ENCODE data around the gene AQP1. TPM values are rescaled to one million over a fixed set of nuclear protein-coding genes. Genes with fewer than 3 reads are reported as not detected.

The AQP1 gene
- total RNA-seq, 1 donor from 2014 or later = 253 TPM

GRCh38 chr7:30884881-30885280, 26.8 kb upstream of the AQP1 start:
- Histone ChIP-seq H3K4me1 (peaks cover 22% of the 10 kb centered on the region), H3K9me3 (replicated peaks) (no peaks in the 10 kb centered on the region), H3K36me3 (no peaks in the 10 kb centered on the region), H3K27me3 (ENCODE audit: low read depth) (no peaks in the 10 kb centered on the region), H3K4me3 (no peak overlapping the region), H3K27ac (replicated peaks) (no peak overlapping the region)
- DNase-seq = no peak
- no peak for TF ChIP-seq CTCF (IDR thresholded peaks at IDR 0.05; ENCODE audit: borderline replicate concordance)
- intact Hi-C loops (cut with micrococcal nuclease) = no loop called here

GRCh38 chr7:30886608-30887011, 25.0 kb upstream of the AQP1 start:
- Histone ChIP-seq H3K36me3 (no peaks in the 10 kb centered on the region), H3K4me1 (peaks cover 22% of the 10 kb centered on the region), H3K27me3 (ENCODE audit: low read depth) (no peaks in the 10 kb centered on the region), H3K27ac (replicated peaks) (no peak overlapping the region), H3K9me3 (replicated peaks) (no peaks in the 10 kb centered on the region), H3K4me3 (no peak overlapping the region)
- TF ChIP-seq CTCF (IDR thresholded peaks at IDR 0.05; ENCODE audit: borderline replicate concordance) = no peak
- DNase-seq = no peak
- intact Hi-C loops (cut with micrococcal nuclease) = no loop called here

- no peak overlapping the region for H3K27ac ChIP-seq (replicated peaks)
- intact Hi-C loops (cut with micrococcal nuclease) = no loop called here
Measured at GRCh38 chr7:30887464-30887872, 24.2 kb upstream of the AQP1 start.

GRCh38 chr7:30888747-30889146, 22.9 kb upstream of the AQP1 start:
- no peaks in the 10 kb centered on the region for H3K9me3 ChIP-seq (replicated peaks)
- H3K4me3 ChIP-seq = no peak overlapping the region
- H3K36me3 ChIP-seq = no peaks in the 10 kb centered on the region
- intact Hi-C loops (cut with micrococcal nuclease) = no loop called here
- no peak for TF ChIP-seq CTCF (IDR thresholded peaks at IDR 0.05; ENCODE audit: borderline replicate concordance)
- H3K27me3 ChIP-seq (ENCODE audit: low read depth) = no peaks in the 10 kb centered on the region
- H3K4me1 ChIP-seq = peaks cover 38% of the 10 kb centered on the region
- DNase-seq = no peak
- H3K27ac ChIP-seq (replicated peaks) = peak overlapping the region; percentile 16

More at GRCh38 chr7:30887464-30887872, 24.2 kb upstream of the AQP1 start:
- no peak for DNase-seq
- no peak for TF ChIP-seq CTCF (IDR thresholded peaks at IDR 0.05; ENCODE audit: borderline replicate concordance)
- Histone ChIP-seq H3K9me3 (replicated peaks) (no peaks in the 10 kb centered on the region), H3K4me3 (no peak overlapping the region), H3K36me3 (no peaks in the 10 kb centered on the region), H3K4me1 (peaks cover 25% of the 10 kb centered on the region), H3K27me3 (ENCODE audit: low read depth) (no peaks in the 10 kb centered on the region)

DNA sequence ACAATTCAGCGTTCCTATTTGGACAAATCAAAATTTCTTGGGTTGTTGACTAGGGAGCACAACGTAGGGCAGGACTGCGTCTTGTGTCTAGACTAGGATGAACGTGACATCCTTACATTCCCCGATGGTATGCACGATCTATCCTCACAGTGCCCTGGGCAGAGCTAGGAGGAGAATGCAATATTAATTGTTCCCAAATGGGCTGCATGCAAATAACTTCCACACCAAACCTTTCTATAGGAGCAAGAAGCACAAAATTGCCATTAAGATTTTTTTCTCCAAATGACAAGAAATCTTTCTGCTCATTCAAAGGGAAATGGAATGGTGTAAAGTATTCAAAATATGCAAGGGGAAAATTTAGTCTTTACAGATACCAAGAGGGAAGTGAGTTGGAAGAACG, 21.4 kb upstream of the AQP1 start:
- DNase-seq = no peak
- Histone ChIP-seq H3K9me3 (replicated peaks) (no peaks in the 10 kb centered on the region), H3K4me1 (peaks cover 47% of the 10 kb centered on the region), H3K36me3 (no peaks in the 10 kb centered on the region), H3K4me3 (no peak overlapping the region), H3K27me3 (ENCODE audit: low read depth) (no peaks in the 10 kb centered on the region), H3K27ac (replicated peaks) (no peak overlapping the region)
- intact Hi-C loops (cut with micrococcal nuclease) = no loop called here
- TF ChIP-seq CTCF (IDR thresholded peaks at IDR 0.05; ENCODE audit: borderline replicate concordance) = no peak

GRCh38 chr7:30893357-30893756, 18.3 kb upstream of the AQP1 start:
- Histone ChIP-seq H3K36me3 (no peaks in the 10 kb centered on the region), H3K4me3 (no peak overlapping the region), H3K27me3 (ENCODE audit: low read depth) (no peaks in the 10 kb centered on the region), H3K27ac (replicated peaks) (peak overlapping the region; percentile 82), H3K4me1 (peaks cover 72% of the 10 kb centered on the region), H3K9me3 (replicated peaks) (no peaks in the 10 kb centered on the region)
- intact Hi-C loops (cut with micrococcal nuclease) = no loop called here
- no peak for TF ChIP-seq CTCF (IDR thresholded peaks at IDR 0.05; ENCODE audit: borderline replicate concordance)
- peak; percentile 63 for DNase-seq

Data from left ventricle myocardium inferior (tissue), 1 donor.